GOT3 (cell line): ENCODE results near the gene H2AZ2.
"Not testable (repeated sequence)": the region's sequence is repeated elsewhere in the genome, so short reads cannot be mapped to it uniquely, and the experiment has no call there.

ENCODE experiments used
- DNase-seq: peaks from one replicate; lab custom pipeline; 2025; ENCODE audit warnings: mixed read lengths; lab: John Stamatoyannopoulos, UW

H2AZ2 gene

GRCh38 chr7:44870780-44871179, 22.9 kb upstream of the H2AZ2 start:
- DNase-seq: not testable (repeated sequence)

- DNase-seq: not testable (repeated sequence)
Observed at GRCh38 chr7:44870336-44870735, 22.4 kb upstream of the H2AZ2 start.

GRCh38 chr7:44867073-44867995, 19.4 kb upstream of the H2AZ2 start:
- no peak for DNase-seq

GRCh38 chr7:44861949-44862348, 14.1 kb upstream of the H2AZ2 start:
- not testable (repeated sequence) for DNase-seq

GRCh38 chr7:44858161-44858560, 10.3 kb upstream of the H2AZ2 start:
- DNase-seq: no peak

GRCh38 chr7:44854644-44855364, 6.9 kb upstream of the H2AZ2 start:
- DNase-seq: no peak

- no peak for DNase-seq
Observed at GRCh38 chr7:44853391-44853790, 5.5 kb upstream of the H2AZ2 start.

GRCh38 chr7:44852590-44852989, 4.7 kb upstream of the H2AZ2 start:
- no peak for DNase-seq

GRCh38 chr7:44849885-44850544, 2.1 kb upstream of the H2AZ2 start:
- DNase-seq: no peak

GRCh38 chr7:44849259-44849884, 1.5 kb upstream of the H2AZ2 start:
- no peak for DNase-seq

- peak; percentile 91 for DNase-seq
Observed at GRCh38 chr7:44847509-44847919, 373 bp downstream of the H2AZ2 start.

GRCh38 chr7:44846816-44847508, 925 bp downstream of the H2AZ2 start:
- DNase-seq: no peak

GRCh38 chr7:44846390-44846789, 1.5 kb downstream of the H2AZ2 start:
- not testable (repeated sequence) for DNase-seq

- DNase-seq: no peak
Observed at GRCh38 chr7:44845451-44845850, 2.4 kb downstream of the H2AZ2 start.

GRCh38 chr7:44843440-44843839, 4.4 kb downstream of the H2AZ2 start:
- DNase-seq: not testable (repeated sequence)

- DNase-seq: not testable (repeated sequence)
Observed at GRCh38 chr7:44842675-44843074, 5.2 kb downstream of the H2AZ2 start.

GRCh38 chr7:44838751-44839150, 9.1 kb downstream of the H2AZ2 start:
- no peak for DNase-seq

- DNase-seq: no peak
Observed at GRCh38 chr7:44827567-44827966, 20.3 kb downstream of the H2AZ2 start.

- DNase-seq: no peak
Observed at GRCh38 chr7:44824894-44825526, 22.9 kb downstream of the H2AZ2 start.

- DNase-seq: no peak
Observed at GRCh38 chr7:44823255-44823781, 24.6 kb downstream of the H2AZ2 start.

- DNase-seq: no peak
Observed at GRCh38 chr7:44819292-44819691, 28.6 kb downstream of the H2AZ2 start.
